PC-3 (cell line): ENCODE data around the gene IDH3G.

Experiments
- EZH2 ChIP-seq: fragments of 300-600 bp; sonication (generic); IDR thresholded peaks from one replicate; pipeline ENCODE4 v1.6.1; 2017; ENCODE audit warnings: antibody characterized with exemption, mild to moderate bottlenecking, low read length; ENCODE audit not compliant: unreplicated experiment
- TF ChIP-seq, protein P1 (sequence below): fragments of 300-600 bp; sonication (generic); conservative IDR thresholded peaks from 2 replicates; pipeline ENCODE4 v1.5.1; 2017; ENCODE audit warnings: antibody characterized with exemption, low read depth, mild to moderate bottlenecking, low read length

DNA sequence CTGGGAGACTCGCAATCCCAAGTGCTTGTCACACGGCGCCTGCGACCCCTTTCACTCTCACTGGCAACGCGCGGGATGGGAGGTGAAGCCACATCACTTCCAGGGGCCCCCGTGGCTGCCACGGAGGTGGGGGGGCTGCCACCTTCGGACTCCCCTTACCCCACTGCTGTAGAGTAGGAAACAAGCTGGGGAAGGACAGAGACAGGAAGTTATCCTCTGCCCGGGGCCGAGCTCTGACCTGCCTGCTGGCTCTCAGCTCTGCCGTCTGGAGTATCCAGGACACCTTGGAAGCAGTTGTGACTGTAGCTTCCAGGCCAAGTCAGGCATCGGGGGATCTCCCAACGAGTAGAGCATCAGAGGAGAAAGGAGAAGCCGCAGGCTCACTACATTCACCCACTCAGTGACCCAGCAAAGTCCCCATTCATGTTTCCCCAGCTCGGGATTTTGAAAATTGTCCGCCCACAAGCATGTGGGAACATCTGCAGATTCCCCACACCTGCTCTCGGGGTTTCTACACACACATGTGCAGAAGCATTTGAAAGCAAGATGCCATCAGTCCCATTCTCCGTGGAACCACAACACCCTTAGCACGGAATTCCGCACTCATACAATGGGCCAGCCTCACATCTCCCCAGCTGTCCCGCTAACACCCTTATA is 25.3 kb upstream of the IDH3G start:
- no peak for TF ChIP-seq EZH2
- TF ChIP-seq, protein P1, sequence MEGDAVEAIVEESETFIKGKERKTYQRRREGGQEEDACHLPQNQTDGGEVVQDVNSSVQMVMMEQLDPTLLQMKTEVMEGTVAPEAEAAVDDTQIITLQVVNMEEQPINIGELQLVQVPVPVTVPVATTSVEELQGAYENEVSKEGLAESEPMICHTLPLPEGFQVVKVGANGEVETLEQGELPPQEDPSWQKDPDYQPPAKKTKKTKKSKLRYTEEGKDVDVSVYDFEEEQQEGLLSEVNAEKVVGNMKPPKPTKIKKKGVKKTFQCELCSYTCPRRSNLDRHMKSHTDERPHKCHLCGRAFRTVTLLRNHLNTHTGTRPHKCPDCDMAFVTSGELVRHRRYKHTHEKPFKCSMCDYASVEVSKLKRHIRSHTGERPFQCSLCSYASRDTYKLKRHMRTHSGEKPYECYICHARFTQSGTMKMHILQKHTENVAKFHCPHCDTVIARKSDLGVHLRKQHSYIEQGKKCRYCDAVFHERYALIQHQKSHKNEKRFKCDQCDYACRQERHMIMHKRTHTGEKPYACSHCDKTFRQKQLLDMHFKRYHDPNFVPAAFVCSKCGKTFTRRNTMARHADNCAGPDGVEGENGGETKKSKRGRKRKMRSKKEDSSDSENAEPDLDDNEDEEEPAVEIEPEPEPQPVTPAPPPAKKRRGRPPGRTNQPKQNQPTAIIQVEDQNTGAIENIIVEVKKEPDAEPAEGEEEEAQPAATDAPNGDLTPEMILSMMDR, result no peak
